Endodermal cell (in vitro differentiated cells): ENCODE data around the gene CLEC3A. TPM values are rescaled to one million over a fixed set of nuclear protein-coding genes. Genes with fewer than 3 reads are reported as not detected.
A peak's percentile ranks its signal among the peaks of the same experiment; 100 is the strongest.

Experiments used
- DNase-seq: peaks from one replicate; pipeline ENCODE4 v3.0.0-alpha.2; 2017
- H3K27ac ChIP-seq: 2 replicates; pipeline ENCODE4 v1.5.1; 2013; ENCODE audit warnings: mild to moderate bottlenecking, low read depth, low read length, moderate library complexity
- H3K27me3 ChIP-seq: 2 replicates; pipeline ENCODE4 v1.6.1; 2013; ENCODE audit warnings: mild to moderate bottlenecking, low read length, moderate library complexity; ENCODE audit not compliant: insufficient read depth, control insufficient read depth, poor library complexity, severe bottlenecking
- H3K36me3 ChIP-seq: 2 replicates; pipeline ENCODE4 v1.7.0; 2013; ENCODE audit warnings: mild to moderate bottlenecking, low read length, moderate library complexity; ENCODE audit not compliant: control insufficient read depth, insufficient read depth
- H3K4me1 ChIP-seq: one replicate; pipeline ENCODE4 v1.7.0; 2013; ENCODE audit warnings: low read length; ENCODE audit not compliant: control insufficient read depth, insufficient read depth
- H3K4me3 ChIP-seq: 2 replicates; pipeline ENCODE4 v1.5.1; 2013; ENCODE audit warnings: mild to moderate bottlenecking, low read length, moderate library complexity
- H3K9ac ChIP-seq: 2 replicates; pipeline ENCODE4 v1.6.1; 2013; ENCODE audit warnings: mild to moderate bottlenecking, low read length, moderate library complexity; ENCODE audit not compliant: poor library complexity, severe bottlenecking; ENCODE audit errors: extremely low read depth
- H3K9me3 ChIP-seq: 2 replicates; pipeline ENCODE4 v1.6.1; 2013; ENCODE audit warnings: mild to moderate bottlenecking, low read length, moderate library complexity; ENCODE audit not compliant: control insufficient read depth
- H3K27ac Mint-ChIP-seq: 2 replicates; pipeline ENCODE4 v1.8.0; 2020; ENCODE audit warnings: mixed read lengths
- H3K27me3 Mint-ChIP-seq: 2 replicates; pipeline ENCODE4 v1.8.0; 2021; ENCODE audit warnings: mild to moderate bottlenecking, mixed read lengths; ENCODE audit not compliant: insufficient read depth
- H3K36me3 Mint-ChIP-seq: 2 replicates; pipeline ENCODE4 v1.8.0; 2020; ENCODE audit warnings: low read depth, mixed read lengths
- H3K4me1 Mint-ChIP-seq: 2 replicates; pipeline ENCODE4 v1.8.0; 2020; ENCODE audit warnings: mixed read lengths
- H3K4me3 Mint-ChIP-seq: 2 replicates; pipeline ENCODE4 v1.8.0; 2020; ENCODE audit warnings: mild to moderate bottlenecking, moderate library complexity, mixed read lengths
- H3K9me3 Mint-ChIP-seq: 2 replicates; pipeline ENCODE4 v1.8.0; 2020; ENCODE audit warnings: mild to moderate bottlenecking, mixed read lengths
- WGBS, 2 experiments: methylation state at CpG; one replicate each; pipeline versions ENCODE4 v1.1.5 to v1.1.7; 2013; ENCODE audit warnings: missing lambda C conversion rate in 2 of 2, mixed read lengths in 1 of 2; ENCODE audit not compliant: insufficient coverage in 1 of 2, insufficient read length in 1 of 2; 5-methylcytosine and 5-hydroxymethylcytosine counted together
- total RNA-seq, 2 donors: library from RNA; stranded (reverse); fragmentation: NEBNext Ultra II Directional in 1 of 2; extraction: Animal tissue kit (Norgen Biotek cat#: 25700) in 1 of 2; gene quantifications; 2 replicates in 1 of 2; 3 replicates in 1 of 2; pipeline ENCODE4 v1.2.1, GENCODE V29; 2021
- TF ChIP-seq, protein P1 (sequence below): fragments of 200-600 bp; sonication (generic); conservative IDR thresholded peaks from 2 replicates; pipeline ENCODE4 v1.5.0; 2021; ENCODE audit warnings: antibody characterized with exemption, mild to moderate bottlenecking

The CLEC3A gene
- total RNA-seq, 2 donors from 2014 or later, result not detected

DNA sequence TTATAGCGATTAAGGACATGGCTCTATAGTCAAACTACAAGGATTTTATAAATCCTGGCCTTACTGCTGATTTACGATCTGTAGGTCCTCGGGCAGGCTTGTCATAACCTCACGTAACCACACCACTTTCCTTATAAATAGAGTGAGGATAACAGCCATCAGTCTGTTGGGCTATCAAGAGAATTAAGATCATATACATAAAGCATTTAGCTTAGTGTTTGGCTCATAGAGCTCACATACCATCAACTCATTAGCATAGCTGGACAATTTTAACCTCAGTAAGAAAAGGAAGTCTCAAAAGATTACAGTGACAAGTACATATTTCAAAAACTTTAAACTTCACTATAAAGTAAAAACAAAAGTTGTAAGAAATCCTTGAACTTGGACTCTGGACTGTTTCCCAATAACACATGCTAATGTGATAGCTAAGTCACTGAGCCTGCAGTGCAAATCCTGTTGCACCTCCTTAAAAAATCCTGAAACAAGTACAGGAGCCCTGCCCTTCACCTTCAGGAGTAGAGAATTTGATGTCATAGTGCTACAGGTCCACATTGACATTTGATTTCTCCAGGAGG lies 20.8 kb upstream of the CLEC3A start:
- Histone ChIP-seq H3K4me3 (no peak overlapping the region), H3K27me3 (no peaks in the 10 kb centered on the region), H3K36me3 (no peaks in the 10 kb centered on the region), H3K4me1 (no peaks in the 10 kb centered on the region), H3K9me3 (peaks cover 13% of the 10 kb centered on the region), H3K9ac (no peak overlapping the region), H3K27ac (no peak overlapping the region)
- Mint-ChIP-seq H3K9me3 (peaks cover 19% of the 10 kb centered on the region), H3K36me3 (no peaks in the 10 kb centered on the region), H3K27ac (no peak overlapping the region), H3K4me3 (no peak overlapping the region), H3K27me3 (no peaks in the 10 kb centered on the region), H3K4me1 (peaks cover 4% of the 10 kb centered on the region)
- TF ChIP-seq, protein P1, sequence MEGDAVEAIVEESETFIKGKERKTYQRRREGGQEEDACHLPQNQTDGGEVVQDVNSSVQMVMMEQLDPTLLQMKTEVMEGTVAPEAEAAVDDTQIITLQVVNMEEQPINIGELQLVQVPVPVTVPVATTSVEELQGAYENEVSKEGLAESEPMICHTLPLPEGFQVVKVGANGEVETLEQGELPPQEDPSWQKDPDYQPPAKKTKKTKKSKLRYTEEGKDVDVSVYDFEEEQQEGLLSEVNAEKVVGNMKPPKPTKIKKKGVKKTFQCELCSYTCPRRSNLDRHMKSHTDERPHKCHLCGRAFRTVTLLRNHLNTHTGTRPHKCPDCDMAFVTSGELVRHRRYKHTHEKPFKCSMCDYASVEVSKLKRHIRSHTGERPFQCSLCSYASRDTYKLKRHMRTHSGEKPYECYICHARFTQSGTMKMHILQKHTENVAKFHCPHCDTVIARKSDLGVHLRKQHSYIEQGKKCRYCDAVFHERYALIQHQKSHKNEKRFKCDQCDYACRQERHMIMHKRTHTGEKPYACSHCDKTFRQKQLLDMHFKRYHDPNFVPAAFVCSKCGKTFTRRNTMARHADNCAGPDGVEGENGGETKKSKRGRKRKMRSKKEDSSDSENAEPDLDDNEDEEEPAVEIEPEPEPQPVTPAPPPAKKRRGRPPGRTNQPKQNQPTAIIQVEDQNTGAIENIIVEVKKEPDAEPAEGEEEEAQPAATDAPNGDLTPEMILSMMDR, result no peak
- WGBS, 2 experiments, result 95 to 100% methylated on average over 1 to 4 of the region's 4 CpGs
- DNase-seq, result no peak

DNA sequence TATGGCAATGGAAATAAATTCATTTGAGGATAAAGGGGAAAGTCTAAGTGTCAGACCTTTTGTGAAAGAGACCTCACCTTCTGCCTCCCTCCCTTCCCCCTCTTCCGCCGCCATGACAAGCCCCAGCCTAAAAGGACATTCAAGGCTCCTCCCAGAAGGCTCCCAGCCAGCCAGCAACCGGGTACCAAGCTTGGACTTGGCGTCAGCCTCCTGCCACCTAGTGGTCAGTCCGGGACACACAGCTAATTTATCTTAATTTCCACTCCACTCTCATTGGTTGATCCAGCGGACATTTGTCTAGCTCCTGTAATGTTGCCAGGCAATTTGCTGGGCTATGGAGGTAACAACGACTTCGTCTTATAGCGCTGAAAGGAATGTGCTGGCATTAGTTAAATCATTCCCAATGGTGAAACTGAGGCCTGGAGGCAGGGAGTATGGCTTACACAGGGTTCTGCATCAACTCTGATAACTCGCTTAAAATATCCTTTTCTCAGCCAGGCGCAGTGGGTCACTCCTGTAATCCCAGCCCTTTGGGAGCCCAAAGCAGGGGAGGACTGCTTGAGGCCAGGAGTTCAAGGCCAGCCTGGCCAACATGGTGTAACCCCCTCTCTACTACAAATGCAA lies 19.3 kb upstream of the CLEC3A start:
- Histone ChIP-seq H3K9ac (no peak overlapping the region), H3K27me3 (no peaks in the 10 kb centered on the region), H3K36me3 (no peaks in the 10 kb centered on the region), H3K27ac (no peak overlapping the region), H3K9me3 (peaks cover 7% of the 10 kb centered on the region), H3K4me1 (no peaks in the 10 kb centered on the region), H3K4me3 (no peak overlapping the region)
- H3K36me3 Mint-ChIP-seq, result no peaks in the 10 kb centered on the region
- H3K27ac Mint-ChIP-seq, result no peak overlapping the region
- WGBS, 2 experiments, result 20 to 28% methylated on average over 6 to 11 of the region's 11 CpGs
- H3K27me3 Mint-ChIP-seq, result no peaks in the 10 kb centered on the region
- TF ChIP-seq, protein P1, result peak; percentile 94
- peaks cover 4% of the 10 kb centered on the region for H3K4me1 Mint-ChIP-seq
- peak; percentile 98 for DNase-seq
- no peak overlapping the region for H3K4me3 Mint-ChIP-seq
- peaks cover 11% of the 10 kb centered on the region for H3K9me3 Mint-ChIP-seq

DNA sequence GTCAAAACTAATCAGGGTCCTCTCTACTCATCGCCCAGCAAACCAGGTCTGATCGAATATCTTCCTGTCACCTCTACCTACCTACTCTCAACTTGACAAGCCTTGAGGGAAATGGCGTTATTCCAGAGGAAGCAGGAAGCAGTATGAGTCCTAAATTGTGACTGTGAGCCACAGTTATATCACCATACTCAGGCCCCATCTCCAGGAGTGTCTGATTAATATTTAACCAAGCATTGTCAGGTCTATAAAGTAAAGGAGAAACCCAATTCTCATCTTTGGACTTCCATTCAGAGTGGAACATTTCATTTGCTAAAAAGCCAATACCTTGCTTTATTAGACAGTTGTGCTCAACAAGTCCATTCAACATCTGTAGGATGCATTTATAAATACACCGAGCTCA lies 17.8 kb upstream of the CLEC3A start:
- Histone ChIP-seq H3K9ac (no peak overlapping the region), H3K27ac (no peak overlapping the region), H3K4me3 (no peak overlapping the region), H3K36me3 (no peaks in the 10 kb centered on the region), H3K27me3 (no peaks in the 10 kb centered on the region), H3K4me1 (no peaks in the 10 kb centered on the region), H3K9me3 (no peaks in the 10 kb centered on the region)
- no peaks in the 10 kb centered on the region for H3K36me3 Mint-ChIP-seq
- peaks cover 11% of the 10 kb centered on the region for H3K9me3 Mint-ChIP-seq
- no peaks in the 10 kb centered on the region for H3K27me3 Mint-ChIP-seq
- H3K27ac Mint-ChIP-seq, result no peak overlapping the region
- H3K4me1 Mint-ChIP-seq, result peaks cover 4% of the 10 kb centered on the region
- TF ChIP-seq, protein P1, result no peak
- DNase-seq, result no peak
- 90 to 100% methylated on average over 1 to 4 of the region's 4 CpGs for WGBS, 2 experiments
- H3K4me3 Mint-ChIP-seq, result no peak overlapping the region
